Adipose tissue (tissue), 3 donors: Measurements from ENCODE around the gene PAXIP1. TPM values are rescaled to one million over a fixed set of nuclear protein-coding genes. Genes with fewer than 3 reads are reported as not detected.
"Not testable (repeated sequence)": the region's sequence is repeated elsewhere in the genome, so short reads cannot be mapped to it uniquely, and the experiment has no call there.

Source experiments
- H3K27ac ChIP-seq: one replicate; pipeline ENCODE4 v1.5.1; 2013; ENCODE audit warnings: low read depth, low read length
- WGBS, 3 donors: extraction: QIAGEN DNeasy Blood & Tissue Kit; methylation state at CpG; one replicate each; pipeline ENCODE4 v1.1.7; 2013; 5-methylcytosine and 5-hydroxymethylcytosine counted together
- polyA plus RNA-seq, 3 donors: library from polyadenylated mRNA; stranded (reverse); fragments of 200-250 nt; gene quantifications; one replicate each; pipeline ENCODE4 v1.2.3, GENCODE V29; 2013
- donor health status: healthy with polysubstance abuse.
- donor health status: Bipolar disorder and iron deficiency.
- donor health status: healthy.

Gene PAXIP1
- polyA plus RNA-seq, 3 donors, result 2.7 to 8.3 (median 5.5) TPM

DNA sequence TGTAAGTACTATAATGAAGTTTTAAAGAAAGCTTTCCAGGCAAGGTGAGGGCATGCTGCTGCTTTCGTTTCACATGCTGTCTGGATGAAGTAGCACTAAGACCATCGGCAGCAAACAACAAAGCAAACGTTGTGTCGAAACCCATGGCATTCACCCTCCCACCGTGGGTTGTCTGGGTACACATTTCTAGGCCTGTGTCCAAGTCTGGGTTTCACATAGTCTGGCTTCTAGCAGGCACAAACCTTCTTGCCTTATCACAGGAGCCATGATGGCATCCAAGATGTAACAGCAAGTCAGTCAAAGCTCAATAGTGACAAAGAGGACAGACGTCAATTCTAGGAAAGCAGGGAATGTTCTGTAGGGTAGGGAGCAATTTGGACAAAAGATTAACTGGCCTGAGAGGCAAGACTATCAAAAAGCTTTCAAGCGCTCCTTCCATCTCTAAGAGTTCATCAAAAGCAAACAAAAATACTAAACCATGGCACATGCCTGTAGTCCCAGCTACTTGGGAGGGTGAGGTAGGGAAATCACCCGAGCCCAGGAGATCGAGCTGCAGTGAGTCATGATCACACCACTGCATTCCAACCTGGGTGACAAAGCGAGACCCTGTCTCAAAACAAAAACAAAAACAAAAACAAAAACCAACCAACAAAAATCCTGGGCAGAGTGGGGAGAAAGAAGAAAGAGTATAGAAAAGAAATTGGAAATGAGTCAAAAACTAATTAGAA lies 42.7 kb downstream of the PAXIP1 start:
- WGBS, 3 donors, result 60 to 89% (median 88%) methylated on average over 10 of the region's 10 CpGs
- H3K27ac ChIP-seq, result no peak overlapping the region

DNA sequence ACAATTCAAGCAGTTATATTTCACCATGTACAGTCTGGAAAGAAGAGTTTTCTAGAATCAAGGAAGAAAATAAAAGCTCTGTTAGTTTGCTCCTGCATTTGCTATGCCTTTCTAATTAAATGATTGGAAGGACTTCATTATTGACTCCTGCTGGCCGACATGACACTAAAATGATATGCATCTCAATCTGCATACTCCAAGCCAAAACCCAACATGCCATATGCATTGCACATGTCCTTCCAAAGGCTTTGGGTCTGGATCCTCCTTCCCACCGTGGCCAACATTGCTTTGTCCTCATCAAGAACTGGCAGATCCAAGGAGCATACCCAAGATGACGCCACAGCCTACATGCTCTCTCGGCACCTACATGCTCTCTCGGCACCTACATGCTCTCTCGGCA lies 46.5 kb downstream of the PAXIP1 start:
- H3K27ac ChIP-seq, result no peak overlapping the region
- 94 to 98% (median 98%) methylated on average over 6 of the region's 6 CpGs for WGBS, 3 donors

GRCh38 chr7:154953006-154953684 lies 49.8 kb downstream of the PAXIP1 start:
- no peak overlapping the region for H3K27ac ChIP-seq
- WGBS, 3 donors, result 53 to 72% (median 70%) methylated on average over 9 of the region's 9 CpGs

GRCh38 chr7:154950960-154951359 lies 52.0 kb downstream of the PAXIP1 start:
- H3K27ac ChIP-seq, result no peak overlapping the region
- 88 to 96% (median 94%) methylated on average over 2 of the region's 2 CpGs for WGBS, 3 donors

GRCh38 chr7:154947604-154948003 lies 55.3 kb downstream of the PAXIP1 start:
- H3K27ac ChIP-seq, result no peak overlapping the region
- 86 to 89% (median 87%) methylated on average over 5 of the region's 5 CpGs for WGBS, 3 donors

- WGBS, 3 donors, result 86 to 89% (median 86%) methylated on average over 7 of the region's 7 CpGs
- H3K27ac ChIP-seq, result no peak overlapping the region
Measured at GRCh38 chr7:154946166-154946565, 56.8 kb downstream of the PAXIP1 start.

- 85 to 87% (median 85%) methylated on average over 9 of the region's 9 CpGs for WGBS, 3 donors
- no peak overlapping the region for H3K27ac ChIP-seq
Measured at GRCh38 chr7:154943906-154944305, 59.0 kb downstream of the PAXIP1 start.

DNA sequence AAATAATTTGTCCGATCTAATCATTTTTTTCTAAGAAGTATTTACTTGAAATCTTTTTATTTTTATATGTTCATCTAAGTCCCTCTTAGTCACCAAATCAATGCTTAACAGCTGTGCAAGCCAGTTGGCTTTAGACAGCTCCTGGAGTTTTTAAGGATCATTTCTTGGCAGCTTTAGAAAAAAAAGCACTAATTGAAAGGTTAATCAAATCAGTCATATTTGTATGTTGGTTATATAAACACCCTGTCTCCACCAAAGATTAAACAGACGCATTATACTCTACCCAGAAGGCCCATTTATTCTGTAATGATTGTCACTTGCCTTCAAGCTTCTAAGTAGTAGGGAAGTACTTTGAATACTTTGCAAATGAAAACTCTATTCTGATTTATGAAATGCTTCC lies 60.2 kb downstream of the PAXIP1 start:
- no peak overlapping the region for H3K27ac ChIP-seq
- WGBS, 3 donors, result 53 to 92% (median 85%) methylated on average over 2 of the region's 2 CpGs

DNA sequence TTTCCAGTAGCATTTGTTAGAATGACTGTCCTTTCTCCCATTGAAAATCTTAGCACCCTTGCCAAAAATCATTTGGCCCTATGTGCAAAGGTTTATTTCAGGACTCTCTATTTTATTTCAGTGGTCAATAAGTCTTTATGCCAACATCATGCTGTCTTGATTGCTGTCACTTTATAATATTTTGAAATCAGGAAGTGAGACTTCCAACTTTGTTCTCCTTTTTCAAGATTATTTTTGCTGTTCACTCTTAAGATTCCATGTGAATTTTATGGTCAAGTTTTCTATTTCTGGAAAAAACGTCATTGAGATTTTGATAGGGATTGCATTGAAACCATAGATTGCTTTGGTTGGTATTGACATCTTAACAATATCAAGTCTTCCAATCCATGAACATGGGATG lies 65.1 kb downstream of the PAXIP1 start:
- H3K27ac ChIP-seq, result no peak overlapping the region
- WGBS, 3 donors, result 67 to 75% (median 69%) methylated on average over 1 of the region's 1 CpG

GRCh38 chr7:154934353-154934952 lies 68.5 kb downstream of the PAXIP1 start:
- WGBS, 3 donors, result 93 to 96% (median 94%) methylated on average over 5 of the region's 5 CpGs
- not testable (repeated sequence) for H3K27ac ChIP-seq

- 92 to 97% (median 93%) methylated on average over 2 of the region's 2 CpGs for WGBS, 3 donors
- no peak overlapping the region for H3K27ac ChIP-seq
Measured at GRCh38 chr7:154931906-154932305, 71.0 kb downstream of the PAXIP1 start.

DNA sequence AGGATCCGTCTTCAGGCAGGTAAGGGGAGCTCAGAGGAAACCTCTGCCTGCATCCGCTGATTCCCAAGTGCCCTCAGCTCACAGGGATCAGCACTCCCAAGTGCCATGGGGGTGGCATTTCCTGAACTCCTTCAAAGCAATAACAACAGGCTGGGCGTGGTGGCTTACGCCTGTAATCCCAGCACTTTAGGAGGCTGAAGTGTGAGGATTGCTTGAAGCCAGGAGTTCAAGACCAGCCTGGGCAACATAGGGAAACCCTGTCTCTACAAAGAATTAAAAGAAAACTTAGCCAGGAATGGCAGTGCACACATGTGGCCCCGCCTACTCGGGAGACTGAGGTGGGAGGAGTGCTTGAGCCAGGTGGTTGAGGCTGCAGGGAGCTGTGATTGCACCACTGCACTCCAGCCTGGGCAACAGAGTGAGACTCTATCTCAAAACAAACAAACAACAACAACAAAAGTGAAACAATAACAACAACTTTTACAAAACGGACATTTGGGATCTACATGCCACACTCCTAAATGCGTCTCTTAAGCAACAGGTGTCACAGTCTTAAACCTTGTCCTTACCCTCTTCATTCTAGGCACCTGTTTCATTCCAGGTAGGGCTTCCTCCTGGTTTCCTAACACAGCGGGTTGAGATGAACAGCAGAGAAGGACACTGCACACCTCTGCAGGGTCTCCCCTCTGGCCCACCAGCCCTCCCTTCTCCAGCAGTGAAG lies 73.8 kb downstream of the PAXIP1 start:
- 48 to 56% (median 51%) methylated on average over 9 of the region's 9 CpGs for WGBS, 3 donors
- H3K27ac ChIP-seq, result no peak overlapping the region

GRCh38 chr7:154928136-154929005 lies 74.6 kb downstream of the PAXIP1 start:
- 2 to 9% (median 3%) methylated on average over 17 of the region's 17 CpGs for WGBS, 3 donors
- no peak overlapping the region for H3K27ac ChIP-seq

DNA sequence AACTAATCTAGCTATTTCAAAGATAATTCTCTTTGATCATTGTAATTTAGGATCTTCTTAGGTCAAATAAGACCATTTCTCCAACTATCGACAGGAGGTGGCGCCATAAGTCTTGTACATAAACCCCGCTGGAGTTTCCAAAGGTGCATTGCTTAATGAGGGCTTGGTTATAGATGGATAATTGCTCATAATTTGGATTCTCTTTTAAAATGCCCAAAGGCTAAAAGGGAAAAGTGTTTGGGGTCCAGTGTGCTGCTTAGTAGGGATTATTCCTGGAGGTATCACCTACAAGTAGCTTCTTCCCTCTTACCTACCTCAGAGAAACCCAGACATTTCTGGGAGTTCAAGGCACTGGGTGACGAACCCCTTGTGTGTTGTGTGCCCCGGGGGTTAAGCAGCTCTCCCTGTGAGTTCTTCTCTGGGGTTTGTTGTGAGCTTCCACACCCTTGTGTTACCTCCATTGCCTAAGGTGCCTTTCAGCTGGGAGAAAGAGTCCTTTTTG lies 75.2 kb downstream of the PAXIP1 start:
- WGBS, 3 donors, result 0 to 2% (median 1%) methylated on average over 5 of the region's 5 CpGs
- no peak overlapping the region for H3K27ac ChIP-seq

- WGBS, 3 donors, result 66 to 71% (median 70%) methylated on average over 2 of the region's 2 CpGs
Measured at GRCh38 chr7:154922472-154922871, 80.5 kb downstream of the PAXIP1 start.

GRCh38 chr7:154919344-154920225 lies 83.3 kb downstream of the PAXIP1 start:
- 34 to 69% (median 64%) methylated on average over 11 of the region's 11 CpGs for WGBS, 3 donors
- no peak overlapping the region for H3K27ac ChIP-seq

More at GRCh38 chr7:154922472-154922871, 80.5 kb downstream of the PAXIP1 start:
- not testable (repeated sequence) for H3K27ac ChIP-seq

GRCh38 chr7:154918741-154919140 lies 84.2 kb downstream of the PAXIP1 start:
- 82 to 85% (median 84%) methylated on average over 6 of the region's 6 CpGs for WGBS, 3 donors
- no peak overlapping the region for H3K27ac ChIP-seq
